GM18873 (cell line): Measurements from ENCODE around the gene ASB16.
A peak's percentile ranks its signal among the peaks of the same experiment; 100 is the strongest.

Source experiments
- ATAC-seq: cut with Tn5 transposase; IDR thresholded peaks from one replicate; pipeline ENCODE4 v1.9.1; 2021; ENCODE audit warnings: mild to moderate bottlenecking, moderate library complexity, moderate number of reproducible peaks; ENCODE audit not compliant: unreplicated experiment, low FRiP score

The ASB16 gene

DNA sequence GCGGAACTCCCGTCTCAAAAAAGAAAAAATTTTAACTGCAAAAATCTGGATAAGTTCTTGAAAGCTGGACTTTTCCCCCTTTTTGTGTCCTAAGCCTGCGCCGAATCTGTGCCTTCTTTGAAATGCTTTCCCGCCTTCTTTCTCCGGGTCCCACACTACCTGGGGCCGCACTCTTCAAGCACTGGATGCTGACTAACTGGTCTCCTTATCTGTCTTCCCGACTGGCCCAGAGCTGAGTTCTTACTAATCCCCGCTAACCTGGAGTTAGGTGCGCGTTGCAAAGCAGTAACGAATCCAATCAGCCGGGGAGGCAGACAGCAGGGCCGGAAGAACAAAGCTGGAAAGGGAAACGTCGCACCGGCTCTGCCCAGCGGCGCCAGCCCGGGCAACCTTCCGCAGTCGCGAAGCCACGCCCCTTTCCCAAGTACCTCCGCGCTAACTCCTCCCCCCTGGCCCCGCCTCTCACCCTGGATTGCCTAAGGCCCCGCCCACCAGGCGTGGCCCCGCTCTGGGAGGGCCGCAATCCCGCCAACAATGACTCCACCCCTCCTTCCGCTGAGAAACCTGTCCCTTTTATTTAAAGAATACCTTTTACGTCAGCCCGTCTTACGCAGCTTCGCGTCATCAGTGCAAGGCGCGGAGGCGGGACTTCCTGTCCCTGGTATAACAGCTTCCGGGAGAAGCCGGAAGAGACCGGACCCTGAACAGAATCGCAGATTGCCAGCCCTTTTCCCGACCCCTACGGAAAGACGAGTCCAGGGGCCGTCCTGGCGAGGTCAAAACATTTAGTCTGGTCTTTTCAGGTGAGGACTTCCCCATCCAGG is 16.0 kb downstream of the ASB16 start, which contains the start of gene TMUB2:
Gene TMUB2 (plus strand): TSS at position 666 of the 824 bp plus-strand sequence. CDS start 737 bp downstream, outside the sequence.
- peak; percentile 90 for ATAC-seq

- peak; percentile 30 for ATAC-seq
Measured at GRCh38 chr17:44187131-44187899, 16.8 kb downstream of the ASB16 start.

GRCh38 chr17:44188576-44189403 is 18.3 kb downstream of the ASB16 start:
- no peak for ATAC-seq

DNA sequence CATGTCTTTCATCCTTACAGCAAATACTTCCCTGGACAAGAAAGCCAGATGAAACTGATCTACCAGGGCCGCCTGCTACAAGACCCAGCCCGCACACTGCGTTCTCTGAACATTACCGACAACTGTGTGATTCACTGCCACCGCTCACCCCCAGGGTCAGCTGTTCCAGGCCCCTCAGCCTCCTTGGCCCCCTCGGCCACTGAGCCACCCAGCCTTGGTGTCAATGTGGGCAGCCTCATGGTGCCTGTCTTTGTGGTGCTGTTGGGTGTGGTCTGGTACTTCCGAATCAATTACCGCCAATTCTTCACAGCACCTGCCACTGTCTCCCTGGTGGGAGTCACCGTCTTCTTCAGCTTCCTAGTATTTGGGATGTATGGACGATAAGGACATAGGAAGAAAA is 20.0 kb downstream of the ASB16 start:
- no peak for ATAC-seq

GRCh38 chr17:44191369-44191768 is 20.9 kb downstream of the ASB16 start:
- no peak for ATAC-seq

GRCh38 chr17:44191941-44192496 is 21.5 kb downstream of the ASB16 start:
- ATAC-seq: no peak

DNA sequence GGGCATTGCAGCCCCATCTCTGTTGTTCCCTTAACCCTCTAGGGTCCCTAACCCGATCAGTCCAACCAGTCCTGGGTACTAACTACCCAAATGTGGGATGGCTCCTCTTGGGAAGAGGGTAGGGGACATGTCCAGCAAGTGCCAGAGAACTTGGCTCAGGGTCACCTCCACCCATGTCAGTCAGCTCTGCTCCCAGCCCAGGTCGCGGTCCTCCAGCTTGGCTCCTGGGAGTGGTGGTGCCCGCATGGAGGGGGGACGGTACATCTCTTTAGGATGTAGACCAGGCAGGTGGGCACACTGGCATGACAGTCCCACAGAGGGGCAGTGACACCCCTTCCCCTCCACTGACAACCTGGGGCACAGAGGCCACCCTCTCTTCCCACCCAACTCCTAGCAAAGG is 22.2 kb downstream of the ASB16 start:
- ATAC-seq: no peak

DNA sequence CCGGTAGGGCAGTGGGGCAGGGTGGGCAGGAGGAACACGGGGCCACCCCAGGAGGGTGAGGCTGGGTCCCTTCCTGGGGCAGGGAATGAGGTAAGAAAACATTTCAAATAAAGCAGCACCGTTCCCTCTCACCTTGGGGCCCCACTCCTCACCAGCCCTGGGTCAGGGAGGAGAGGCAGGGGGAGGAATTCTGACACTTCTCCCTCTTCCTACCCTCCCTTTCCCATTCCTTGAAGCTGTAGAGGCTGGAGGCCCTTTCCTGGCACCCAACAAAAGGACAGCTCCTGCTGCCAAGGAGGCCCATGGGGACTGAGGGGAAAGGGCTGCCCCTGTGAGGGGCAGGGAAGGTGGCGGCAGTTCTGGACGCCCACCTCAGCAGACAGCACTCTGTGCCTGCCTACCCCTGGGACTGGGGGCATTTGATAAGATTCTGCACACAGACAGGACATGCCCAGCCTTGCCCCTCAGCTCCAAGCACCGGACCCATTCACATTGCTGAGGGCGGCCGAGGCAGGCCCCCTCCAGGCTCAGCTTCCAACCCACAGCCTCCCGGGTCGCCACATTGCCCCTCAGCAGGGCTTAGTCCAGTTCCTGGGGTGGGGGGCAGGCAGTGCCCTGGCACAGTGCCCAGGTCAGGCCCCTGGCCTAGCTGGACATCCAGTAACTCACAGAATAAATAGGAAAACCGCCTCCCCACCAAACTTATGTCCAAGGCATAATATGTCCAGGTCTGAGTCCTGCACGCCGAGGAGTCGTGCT is 23.0 kb downstream of the ASB16 start:
- ATAC-seq: no peak

GRCh38 chr17:44197107-44197506 is 26.6 kb downstream of the ASB16 start:
- ATAC-seq: no peak

GRCh38 chr17:44197980-44198720 is 27.6 kb downstream of the ASB16 start:
- no peak for ATAC-seq

DNA sequence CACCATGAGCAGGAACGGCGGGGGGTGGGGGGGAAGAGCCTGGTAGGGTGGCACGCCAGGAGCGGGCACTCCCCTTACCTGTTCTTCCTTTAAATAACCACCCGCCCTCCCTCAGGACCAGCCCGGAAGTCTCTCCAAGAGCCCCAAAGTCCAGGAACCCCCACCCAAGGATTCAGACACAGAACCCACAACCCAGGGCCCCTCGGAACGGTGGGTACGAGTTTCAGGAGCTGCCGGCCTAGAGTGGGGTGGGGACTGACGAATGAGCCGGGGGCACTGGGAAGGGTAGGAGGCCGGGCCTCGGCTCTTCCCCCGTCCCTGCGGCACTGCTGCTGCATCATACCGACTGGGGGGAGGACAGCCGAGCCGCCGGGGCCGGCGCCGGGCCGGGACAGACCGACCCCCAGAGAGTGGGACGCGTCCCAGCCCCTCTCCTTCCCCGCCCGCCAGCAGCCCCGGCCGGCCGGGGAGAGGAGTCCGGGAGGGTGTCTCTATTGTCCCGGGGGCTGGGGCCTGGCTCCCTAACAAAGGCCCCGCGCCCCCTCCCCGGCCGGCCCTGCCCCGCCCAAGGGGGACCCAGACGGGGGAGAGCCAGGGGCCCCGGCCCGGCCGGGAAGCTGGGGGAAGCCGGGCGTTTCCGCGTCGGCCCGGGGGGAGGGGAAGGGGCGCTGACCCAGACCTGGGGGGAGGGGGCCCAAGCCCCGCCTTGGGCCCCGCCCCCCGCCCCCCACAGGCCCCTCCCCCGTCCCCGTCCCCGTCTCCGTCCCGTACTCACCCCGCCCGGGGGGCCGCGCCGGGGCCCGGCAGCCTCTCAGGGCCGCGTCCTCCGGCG is 28.4 kb downstream of the ASB16 start:
- ATAC-seq: no peak

DNA sequence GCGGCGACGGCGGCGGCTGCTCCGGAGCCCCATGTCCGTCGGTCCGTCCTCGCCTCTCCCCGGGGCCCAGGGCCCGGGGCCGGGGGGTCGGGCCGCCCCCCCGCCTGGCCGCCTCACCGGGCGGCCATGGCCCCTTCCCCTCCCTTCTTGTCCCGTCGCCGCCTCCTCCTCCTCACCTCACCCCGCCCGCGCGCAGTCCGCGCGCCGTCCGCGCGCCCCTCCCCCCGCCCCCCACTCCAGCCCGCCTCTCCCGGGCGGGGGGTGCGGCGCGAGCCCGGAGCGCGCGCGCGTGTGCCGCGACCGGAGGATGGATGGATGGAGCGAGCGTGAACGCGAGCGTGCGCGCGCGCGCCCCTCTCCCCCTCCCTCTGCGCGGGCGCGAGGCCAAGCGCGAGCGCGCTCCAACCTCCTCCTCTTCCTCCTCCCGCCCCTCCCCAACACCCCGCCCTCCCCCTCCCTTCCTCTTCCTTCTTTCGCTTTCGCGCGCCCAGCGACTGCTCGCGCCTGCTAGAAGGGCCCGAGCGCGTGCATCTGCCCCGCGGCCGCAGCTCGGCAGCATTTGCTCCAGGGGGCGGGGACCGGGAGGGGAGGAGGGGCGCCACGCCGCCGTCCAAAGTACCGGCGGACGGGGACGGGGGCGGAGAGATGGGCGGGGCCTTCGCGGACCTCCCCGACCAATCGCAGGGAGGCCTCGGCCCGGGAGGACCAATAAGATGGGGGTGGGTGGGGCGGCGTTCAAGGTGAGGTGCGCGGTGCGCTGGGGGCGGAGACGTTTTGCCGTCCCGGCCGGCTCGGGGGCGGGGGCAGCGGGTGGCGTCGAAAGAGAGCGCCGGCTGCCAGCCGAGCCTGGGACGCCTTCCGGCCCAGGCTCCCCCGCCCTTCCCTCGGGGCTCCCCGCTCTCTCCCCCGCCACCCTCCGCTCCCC is 29.3 kb downstream of the ASB16 start, which contains the start of gene ATXN7L3:
Gene ATXN7L3 (minus strand): TSS at position 332 of the 925 bp plus-strand sequence. CDS start 1,814 bp downstream, outside the sequence.
- ATAC-seq: peak; percentile 65

DNA sequence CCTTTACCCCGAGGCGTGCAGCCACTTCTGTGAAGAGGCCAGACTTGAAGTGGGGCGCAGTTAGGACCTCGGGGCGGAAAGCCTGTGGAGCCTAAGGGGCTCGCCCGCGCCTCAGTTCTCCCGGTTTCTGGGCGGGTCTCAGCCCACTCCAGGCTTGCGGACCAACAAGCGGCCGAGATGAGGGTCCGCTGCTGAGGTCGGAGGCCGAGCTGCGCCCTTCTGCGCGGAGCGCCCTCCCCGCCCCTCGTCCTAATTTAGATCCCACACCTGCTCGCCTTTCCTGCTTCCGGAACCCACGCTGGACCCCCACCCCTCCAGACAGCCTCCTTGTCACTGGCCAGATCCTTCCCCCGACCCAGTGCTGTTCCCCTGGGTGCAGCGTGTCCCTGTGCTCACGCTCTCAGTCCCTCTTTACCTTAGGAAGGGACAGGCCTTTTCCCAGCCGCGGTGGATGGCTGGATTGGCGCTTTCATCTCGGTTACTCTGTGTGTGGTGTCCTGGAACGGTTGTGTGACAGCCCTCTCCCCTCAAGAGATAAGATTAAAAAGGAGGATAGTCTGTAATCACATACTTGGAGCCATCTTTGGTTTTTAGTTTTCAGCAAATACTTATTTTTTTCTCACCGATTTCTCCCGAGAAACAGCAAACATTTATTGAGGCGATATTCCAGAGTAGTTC is 30.1 kb downstream of the ASB16 start:
- no peak for ATAC-seq

GRCh38 chr17:44202756-44203155 is 32.3 kb downstream of the ASB16 start:
- ATAC-seq: no peak

DNA sequence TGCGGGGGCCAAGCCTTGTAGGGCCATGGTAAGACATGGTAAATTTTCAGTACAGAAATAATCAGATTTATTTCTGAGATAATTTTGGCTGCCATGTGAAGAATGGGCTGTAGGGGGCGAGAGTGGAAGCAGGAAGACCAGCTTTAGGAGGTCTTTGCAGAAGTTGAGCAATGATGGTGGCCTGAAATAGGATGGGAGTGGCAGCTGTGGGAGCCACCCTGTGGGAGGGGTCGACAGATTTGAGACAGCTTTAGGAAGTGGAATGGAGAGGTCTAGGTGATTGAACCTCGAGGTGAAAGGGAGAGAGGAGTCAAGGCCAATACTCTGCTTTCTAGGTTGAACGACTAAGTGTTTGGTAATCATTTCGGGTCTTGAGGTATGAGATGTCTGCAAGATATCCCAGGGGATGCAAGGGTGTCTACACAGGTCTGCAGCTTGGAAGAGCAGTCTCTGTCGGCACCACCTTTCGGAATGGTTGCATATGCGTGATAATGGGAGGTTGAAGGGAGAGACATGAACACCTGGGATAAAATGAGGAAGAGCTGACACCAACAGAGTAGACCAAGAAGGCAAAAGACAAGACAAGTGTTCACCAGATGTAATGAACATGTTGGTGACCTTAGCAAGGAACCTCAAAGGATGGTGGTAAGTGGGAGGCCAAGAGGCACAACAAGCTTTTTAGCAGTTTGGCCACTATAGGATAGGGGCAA is 33.4 kb downstream of the ASB16 start:
- no peak for ATAC-seq

- ATAC-seq: no peak
Measured at GRCh38 chr17:44204441-44204882, 34.0 kb downstream of the ASB16 start.
